ENCODE data around the gene MORN5. TPM values are rescaled to one million over a fixed set of nuclear protein-coding genes. Genes with fewer than 3 reads are reported as not detected.

Gene MORN5
- total and polyA plus RNA-seq, 9 of the 15 experiments (the other 6 are each of a cell fraction or from before 2014, with no cell fraction given) = not detected

DNA sequence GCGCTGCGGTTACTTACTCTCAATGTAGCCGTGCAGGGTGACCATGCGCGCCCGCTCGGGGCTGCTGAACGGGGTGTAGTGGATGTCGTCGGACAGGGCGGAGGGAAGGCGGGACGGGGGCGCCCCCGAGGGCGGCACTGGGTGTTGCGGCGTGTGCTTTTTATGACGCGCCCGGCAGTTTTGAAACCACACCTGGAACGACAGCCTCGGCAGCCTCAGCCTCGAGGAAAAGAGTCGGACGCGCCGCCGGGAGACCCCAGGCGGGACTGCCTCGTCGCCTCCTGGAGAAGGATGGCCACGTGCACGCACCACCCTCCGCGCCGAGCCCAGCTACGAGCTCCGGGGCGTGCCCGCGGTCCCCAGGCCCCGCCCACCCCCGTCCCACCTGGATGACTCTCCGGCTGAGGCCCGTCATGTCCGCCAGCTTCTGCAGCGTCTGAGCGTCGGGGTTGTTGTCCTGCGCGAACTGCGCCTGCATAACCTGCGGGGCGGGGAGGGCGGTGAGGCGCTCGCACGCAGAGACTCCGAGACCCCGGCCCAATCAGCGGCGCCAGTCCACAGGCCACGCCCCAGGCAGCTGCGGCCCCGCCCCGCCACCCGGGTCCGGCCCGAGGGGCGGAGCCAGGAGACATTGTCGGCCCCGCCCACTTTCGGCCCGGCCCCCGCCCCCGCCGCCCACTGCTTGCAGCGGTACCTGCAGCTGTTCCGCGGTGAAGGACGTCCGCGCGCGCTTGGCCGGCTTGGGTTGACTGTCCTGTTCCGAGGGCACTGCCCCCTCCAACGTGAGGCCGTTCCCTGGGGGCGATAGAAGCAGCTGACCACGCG lies 54.1 kb downstream of the MORN5 start (continued):
- TF ChIP-seq BCLAF1 (IDR thresholded peaks at IDR 0.05; ENCODE audit: borderline replicate concordance in 1 of 2, control insufficient read depth in 1 of 2, low read depth in 2 of 2, low read length in 1 of 2) (no peak), POLR2G (IDR thresholded peaks at IDR 0.05; ENCODE audit: low read depth, low read length) (peak; percentile 84), MTA2 (IDR thresholded peaks at IDR 0.05; ENCODE audit: low read depth) (no peak), ZNF407 (IDR thresholded peaks at IDR 0.05; ENCODE audit: low read depth) (no peak), CBFA2T2 (conservative IDR thresholded peaks at IDR 0.05) (no peak), ZBTB7A (IDR thresholded peaks at IDR 0.05; ENCODE audit: borderline replicate concordance, control insufficient read depth, low read depth, low read length) (0 out of 2 replicates have a peak, but pooled peaks have one; percentile 43), RFX5 (IDR thresholded peaks at IDR 0.05; ENCODE audit: low read depth, low read length) (no peak), TOE1 (IDR thresholded peaks at IDR 0.05; ENCODE audit: borderline replicate concordance) (peak; percentile 45; the same call in 1 of the 2 replicates), TOE1 (CRISPR knock-in tag; IDR thresholded peaks at IDR 0.05; ENCODE audit: borderline replicate concordance, low read depth) (no peak), ZNF431 (CRISPR knock-in tag; IDR thresholded peaks at IDR 0.05) (0 out of 2 replicates have a peak, but pooled peaks have one; percentile 52), L3MBTL2 (IDR thresholded peaks at IDR 0.05) (peak; percentile 99), NCOA1 (IDR thresholded peaks at IDR 0.05; ENCODE audit: low read depth) (no peak), NONO (IDR thresholded peaks at IDR 0.05; ENCODE audit: low read depth in 2 of 2, low read length in 1 of 2) (0 out of 4 replicates have a peak, but pooled peaks of 1 of the 2 experiments have one; percentile 14), NCOA4 (IDR thresholded peaks at IDR 0.05; ENCODE audit: partially characterized antibody) (no peak), HMG20B (CRISPR knock-in tag; IDR thresholded peaks at IDR 0.05) (no peak)

Data from K562 (cell line).